Activated naive CD4-positive, alpha-beta T cell treated with anti-CD3 and anti-CD28 coated beads, Interleukin-2, amount 10 ng/mL, durations not matched to agents 5 hours and 36 hours (primary cell): Measurements from ENCODE around the gene DNM2. TPM values are rescaled to one million over a fixed set of nuclear protein-coding genes. Genes with fewer than 3 reads are reported as not detected.

ENCODE experiments used
- microRNA-seq: library from miRNA; unstranded; fragments of <30 nt; microRNA quantifications from one replicate; pipeline ENCODE4 v1.2.0, GENCODE V29; 2022; ENCODE audit warnings: borderline microRNAs expressed, borderline replicate concordance
- total RNA-seq, 2 experiments: library from RNA; stranded (reverse); gene quantifications; one replicate each; pipeline ENCODE4 v1.2.3, GENCODE V29; 2021

The DNM2 gene
- total RNA-seq, result 100 to 1,000 TPM; 259 to 262 TPM

DNA sequence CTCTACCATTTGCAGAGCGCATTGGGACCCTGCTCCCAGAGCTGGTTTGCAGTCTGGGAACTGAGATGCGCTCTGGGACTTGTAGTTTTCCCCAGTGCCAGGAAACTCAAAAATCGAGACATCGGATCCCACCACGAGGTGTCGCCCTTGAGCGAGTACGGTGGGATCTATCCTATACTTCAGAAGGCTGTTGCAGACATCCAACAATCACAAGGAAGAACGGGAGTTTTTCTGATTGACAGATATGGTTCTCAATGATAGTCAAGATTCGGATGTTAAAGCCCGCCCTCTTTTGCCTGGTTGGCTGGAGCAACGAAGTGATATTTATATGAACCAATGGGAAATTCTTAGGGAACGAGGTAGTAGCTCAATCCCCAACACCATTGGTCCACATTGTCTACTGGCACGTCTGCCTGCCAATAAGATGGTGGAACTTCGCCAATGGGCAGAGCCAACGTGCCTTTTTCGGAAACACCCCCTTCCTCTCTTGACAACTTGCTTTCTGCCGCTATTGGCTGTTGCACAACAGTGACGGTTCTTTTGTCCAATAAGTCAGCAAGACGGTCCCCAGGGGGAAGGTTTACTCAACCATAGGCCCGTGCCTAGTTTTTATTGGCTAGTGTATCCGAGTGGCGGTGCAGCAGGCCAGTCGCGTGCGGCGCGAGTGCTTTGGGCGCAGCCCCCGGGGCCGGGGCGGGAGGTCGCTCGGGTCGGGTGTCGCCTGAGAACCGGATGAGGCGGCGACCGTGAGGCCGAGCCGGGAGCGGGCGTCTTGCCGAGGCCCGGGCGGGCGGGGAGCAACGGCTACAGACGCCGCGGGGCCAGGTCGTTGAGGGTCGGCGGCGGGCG, at the start of gene DNM2:
DNM2 (plus strand) TSS at position 724 of the 849 bp plus-strand sequence. CDS start 164 bp downstream, outside the sequence.

GRCh38 chr19:10835754-10836478, 118.0 kb downstream of the DNM2 start, which contains the start of gene TMED1:
TMED1 (minus strand) TSS chr19:10836212; CDS start chr19:10836191, 21 bp downstream.

GRCh38 chr19:10848230-10848856, 130.5 kb downstream of the DNM2 start, which contains the start of gene C19orf38:
C19orf38 (plus strand) TSS chr19:10848415; CDS start chr19:10848509, 94 bp downstream.

DNA sequence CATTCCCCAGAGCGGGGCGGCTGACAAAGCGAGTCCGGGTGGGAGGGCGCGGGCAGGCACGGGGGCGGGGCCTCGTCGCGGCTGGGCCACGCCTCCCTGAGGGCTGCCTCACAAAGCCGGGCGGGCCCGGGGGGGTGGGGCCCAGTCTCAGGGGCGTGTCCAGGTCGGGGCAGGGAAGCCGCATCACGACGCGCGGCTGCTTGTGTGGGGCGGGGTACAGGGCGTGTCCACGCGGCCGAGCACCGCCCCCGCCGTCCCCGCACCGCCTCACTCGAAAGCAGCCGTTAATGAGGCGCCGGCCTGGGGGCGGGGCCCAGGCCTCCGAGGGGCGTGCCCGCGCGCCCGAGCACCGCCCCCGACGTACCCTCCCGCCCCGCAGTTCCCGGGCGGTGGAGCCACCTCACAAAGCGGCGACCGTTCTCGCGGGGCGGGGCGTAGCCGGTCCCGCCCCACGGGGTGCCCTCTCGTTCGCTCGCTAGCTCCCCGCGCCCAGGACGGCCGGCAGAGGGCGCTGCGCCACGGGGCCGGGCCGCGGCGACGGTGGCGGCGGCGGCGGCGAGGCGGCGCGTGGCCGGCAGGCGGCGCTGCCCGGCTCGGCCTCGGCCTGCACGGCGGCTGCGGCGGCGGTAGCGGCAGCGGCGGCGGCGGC, 153.2 kb downstream of the DNM2 start, which contains the start of gene CARM1:
CARM1 (plus strand) TSS at position 599 of the 649 bp plus-strand sequence. CDS start 150 bp downstream, outside the sequence.

Small RNAs within 50 kb of the gene (microRNA-seq; reads per million reads assigned to microRNA genes)
- gene MIR199A1 (not detected), gene MIR4748 (not detected), gene MIR638 (not detected), gene MIR6793 (not detected)

Other genes starting within 250 kb of the DNM2 start
- gene KEAP1, start 214.7 kb upstream of the DNM2 start, total RNA-seq, result 10 to 100 TPM; 80.0 to 81.0 TPM
- under 1 TPM; 0.26 to 0.35 TPM for gene S1PR5, start 200.6 kb upstream of the DNM2 start, total RNA-seq
- gene ATG4D, start 174.2 kb upstream of the DNM2 start, total RNA-seq, result 10 to 100 TPM; 34.2 to 35.1 TPM
- 10 to 100 TPM; 62.7 to 67.1 TPM for gene KRI1, start 152.1 kb upstream of the DNM2 start, total RNA-seq
- gene CDKN2D, start 149.1 kb upstream of the DNM2 start, total RNA-seq, result 10 to 100 TPM; 68.7 to 76.2 TPM
- gene AP1M2, start 130.8 kb upstream of the DNM2 start, total RNA-seq, result not detected
- gene SLC44A2, start 92.5 kb upstream of the DNM2 start, total RNA-seq, result 100 to 1,000 TPM; 161 to 163 TPM
- 100 to 1,000 TPM; 326 to 333 TPM for gene ILF3, start 63.7 kb upstream of the DNM2 start, total RNA-seq
- 10 to 100 TPM; 34.2 to 37.7 TPM for gene QTRT1, start 16.6 kb upstream of the DNM2 start, total RNA-seq
- 10 to 100 TPM; 11.4 to 11.8 TPM for gene TMED1, start 118.1 kb downstream of the DNM2 start, total RNA-seq
- 1 to 10 TPM; 3.2 to 3.3 TPM for gene C19orf38, start 130.3 kb downstream of the DNM2 start, total RNA-seq
- gene CARM1, start 153.5 kb downstream of the DNM2 start, total RNA-seq, result 10 to 100 TPM; 31.9 to 35.0 TPM
- gene YIPF2, start 210.6 kb downstream of the DNM2 start, total RNA-seq, result 10 to 100 TPM; 21.2 to 23.7 TPM
- gene TIMM29, start 210.7 kb downstream of the DNM2 start, total RNA-seq, result 10 to 100 TPM; 20.8 to 23.1 TPM
- gene SMARCA4, start 243.0 kb downstream of the DNM2 start, total RNA-seq, result 100 to 1,000 TPM; 102 to 110 TPM